Skeletal muscle satellite cell (primary cell): ENCODE results near the gene IGSF9.
A peak's percentile ranks its signal among the peaks of the same experiment; 100 is the strongest.

Experiments used
- H3K27me3 ChIP-seq: 2 replicates; pipeline ENCODE4 v1.7.0; 2013; ENCODE audit warnings: low read length; ENCODE audit not compliant: control insufficient read depth, insufficient read depth
- H3K36me3 ChIP-seq: 2 replicates; pipeline ENCODE4 v1.7.0; 2013; ENCODE audit warnings: mild to moderate bottlenecking, control low read depth, low read length; ENCODE audit not compliant: insufficient read depth
- H3K4me1 ChIP-seq: 2 replicates; pipeline ENCODE4 v1.7.0; 2013; ENCODE audit warnings: low read length; ENCODE audit not compliant: control insufficient read depth, insufficient read depth
- H3K4me2 ChIP-seq: 2 replicates; pipeline ENCODE4 v1.7.0; 2013; ENCODE audit warnings: mild to moderate bottlenecking, low read length
- H3K4me3 ChIP-seq: 2 replicates; pipeline ENCODE4 v1.7.0; 2013; ENCODE audit warnings: low read length
- H3K9ac ChIP-seq: 2 replicates; pipeline ENCODE4 v1.7.0; 2013; ENCODE audit warnings: mild to moderate bottlenecking, low read depth, low read length, moderate library complexity
- H3K9me3 ChIP-seq: replicated peaks from 2 replicates; pipeline ENCODE4 v1.7.0; 2013; ENCODE audit warnings: mild to moderate bottlenecking, control low read depth, low read length

Gene IGSF9

GRCh38 chr1:159953536-159954515 lies 8.4 kb upstream of the IGSF9 start, which contains the start of gene SLAMF9:
SLAMF9 (minus strand) TSS chr1:159954237; CDS start chr1:159954137, 100 bp downstream.
- Histone ChIP-seq H3K4me2 (no peak within 1 kb of the TSS), H3K4me3 (no peak within 1 kb of the TSS), H3K4me1 (peaks cover 4% of the 10 kb centered on the region), H3K36me3 (no peaks in the 10 kb centered on the region), H3K9ac (no peak within 1 kb of the TSS), H3K27me3 (peaks cover 34% of the 10 kb centered on the region), H3K9me3 (no peaks in the 10 kb centered on the region)

- peaks cover 4% of the 10 kb centered on the region for H3K4me1 ChIP-seq
- H3K4me3 ChIP-seq: no peak overlapping the region
- peaks cover 34% of the 10 kb centered on the region for H3K27me3 ChIP-seq
- no peak overlapping the region for H3K9ac ChIP-seq
- no peaks in the 10 kb centered on the region for H3K9me3 ChIP-seq
- no peaks in the 10 kb centered on the region for H3K36me3 ChIP-seq
- no peak overlapping the region for H3K4me2 ChIP-seq
Observed at GRCh38 chr1:159952932-159953331, 7.5 kb upstream of the IGSF9 start.

DNA sequence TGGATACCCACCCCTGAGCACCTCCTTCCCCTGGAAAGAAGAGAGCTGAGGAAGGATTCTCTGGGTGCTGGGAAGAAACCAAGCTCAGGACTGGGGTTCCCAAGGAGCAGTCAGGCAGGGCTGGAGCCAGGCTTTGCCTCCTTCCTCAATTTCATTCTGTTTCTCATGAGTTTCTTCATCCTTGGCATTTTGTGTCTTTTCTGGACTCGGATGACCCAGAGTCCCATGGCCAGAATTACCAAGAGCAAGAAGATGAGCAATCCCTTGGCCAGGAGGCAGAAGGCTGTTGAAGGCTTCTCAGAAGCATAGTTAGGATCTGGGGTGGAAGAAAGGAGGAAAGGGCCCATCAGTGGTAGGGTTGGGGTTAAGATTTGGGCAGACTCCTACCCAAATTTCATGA lies 6.1 kb upstream of the IGSF9 start:
- Histone ChIP-seq H3K9me3 (no peaks in the 10 kb centered on the region), H3K9ac (no peak overlapping the region), H3K4me3 (no peak overlapping the region), H3K4me1 (peaks cover 4% of the 10 kb centered on the region), H3K36me3 (no peaks in the 10 kb centered on the region), H3K4me2 (no peak overlapping the region), H3K27me3 (peaks cover 38% of the 10 kb centered on the region)

- Histone ChIP-seq H3K9ac (no peak overlapping the region), H3K4me3 (no peak overlapping the region), H3K27me3 (peaks cover 43% of the 10 kb centered on the region), H3K4me2 (no peak overlapping the region), H3K36me3 (no peaks in the 10 kb centered on the region), H3K4me1 (peaks cover 4% of the 10 kb centered on the region), H3K9me3 (no peaks in the 10 kb centered on the region)
Observed at GRCh38 chr1:159951016-159951415, 5.6 kb upstream of the IGSF9 start.

DNA sequence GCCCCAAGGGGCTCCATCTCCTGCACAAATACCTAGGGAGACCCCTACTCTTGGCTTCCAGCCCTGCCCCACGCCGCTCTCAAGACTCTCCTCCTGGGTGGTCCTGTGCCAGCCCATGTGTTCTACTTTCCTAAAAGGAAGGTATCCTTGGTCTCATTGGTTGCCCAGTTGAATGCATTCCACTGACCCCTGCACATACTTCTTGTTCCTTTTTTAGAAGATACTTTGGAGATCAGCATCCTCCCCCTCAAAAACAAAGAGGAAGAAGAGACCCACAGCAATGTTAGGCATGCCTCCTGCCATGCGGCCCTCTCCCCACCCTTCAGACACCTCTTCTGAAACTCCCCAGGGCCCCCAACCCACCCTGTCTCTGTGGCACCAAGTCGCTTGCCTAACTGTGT lies 4.6 kb upstream of the IGSF9 start:
- Histone ChIP-seq H3K36me3 (no peaks in the 10 kb centered on the region), H3K27me3 (peaks cover 54% of the 10 kb centered on the region), H3K4me2 (no peak overlapping the region), H3K4me3 (no peak overlapping the region), H3K9me3 (no peaks in the 10 kb centered on the region), H3K9ac (no peak overlapping the region), H3K4me1 (peaks cover 12% of the 10 kb centered on the region)

GRCh38 chr1:159949123-159949522 lies 3.7 kb upstream of the IGSF9 start:
- H3K4me2 ChIP-seq: no peak overlapping the region
- H3K4me1 ChIP-seq: peaks cover 12% of the 10 kb centered on the region
- H3K36me3 ChIP-seq: no peaks in the 10 kb centered on the region
- H3K4me3 ChIP-seq: no peak overlapping the region
- peaks cover 62% of the 10 kb centered on the region for H3K27me3 ChIP-seq
- H3K9me3 ChIP-seq: no peaks in the 10 kb centered on the region
- H3K9ac ChIP-seq: no peak overlapping the region

- Histone ChIP-seq H3K4me1 (peaks cover 8% of the 10 kb centered on the region), H3K4me2 (no peak overlapping the region), H3K27me3 (peaks cover 66% of the 10 kb centered on the region), H3K9ac (no peak overlapping the region), H3K4me3 (no peak overlapping the region), H3K9me3 (no peaks in the 10 kb centered on the region), H3K36me3 (no peaks in the 10 kb centered on the region)
Observed at GRCh38 chr1:159947942-159948341, 2.5 kb upstream of the IGSF9 start.

GRCh38 chr1:159946242-159947187 lies 1.1 kb upstream of the IGSF9 start:
- H3K36me3 ChIP-seq: no peaks in the 10 kb centered on the region
- no peak overlapping the region for H3K9ac ChIP-seq
- H3K27me3 ChIP-seq: peaks cover 66% of the 10 kb centered on the region
- peak overlapping the region; percentile 91 for H3K4me2 ChIP-seq
- H3K9me3 ChIP-seq: no peaks in the 10 kb centered on the region
- H3K4me1 ChIP-seq: peaks cover 8% of the 10 kb centered on the region
- peak overlapping the region; percentile 70 for H3K4me3 ChIP-seq

- Histone ChIP-seq H3K9me3 (no peaks in the 10 kb centered on the region), H3K27me3 (peaks cover 67% of the 10 kb centered on the region), H3K4me2 (peak overlapping the region; percentile 91), H3K36me3 (no peaks in the 10 kb centered on the region), H3K9ac (no peak overlapping the region), H3K4me3 (peak overlapping the region; percentile 70), H3K4me1 (peaks cover 8% of the 10 kb centered on the region)
Observed at GRCh38 chr1:159944623-159945455, 574 bp downstream of the IGSF9 start.

DNA sequence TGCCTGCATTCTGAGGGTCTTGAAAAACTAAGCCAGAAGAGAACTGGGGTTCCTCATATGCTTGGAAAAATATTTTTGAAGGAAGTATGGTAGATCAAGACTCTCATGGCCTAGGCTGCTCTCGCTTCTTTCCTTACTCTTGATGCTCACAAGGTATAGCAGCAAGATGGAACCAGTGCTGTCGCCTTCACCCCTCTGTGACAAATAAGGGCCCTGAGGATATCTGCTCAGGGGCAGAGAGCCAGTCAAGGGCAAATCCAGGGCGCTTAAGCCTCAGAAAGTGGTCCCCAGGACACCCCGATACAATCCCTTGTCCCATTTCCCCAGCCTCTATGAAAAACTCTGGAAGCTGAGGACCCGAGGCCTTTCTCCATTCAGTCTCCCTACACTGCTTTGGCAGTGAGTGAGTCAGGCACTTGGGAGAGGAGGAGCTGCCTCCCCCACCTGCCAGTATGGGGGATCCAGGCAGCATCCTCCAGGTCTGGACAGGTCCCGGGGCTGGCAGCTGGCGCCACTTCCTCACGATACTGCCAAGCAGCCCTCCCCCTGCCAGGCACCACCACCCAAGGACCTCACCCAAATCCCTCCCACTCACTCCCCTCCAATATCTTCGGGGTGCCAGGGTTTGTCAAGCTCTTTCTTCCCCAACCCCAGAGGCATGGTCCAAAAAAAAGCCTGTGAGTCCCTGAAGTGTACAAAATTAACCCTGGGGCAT lies 1.3 kb downstream of the IGSF9 start:
- no peak overlapping the region for H3K4me2 ChIP-seq
- H3K4me1 ChIP-seq: peaks cover 8% of the 10 kb centered on the region
- H3K4me3 ChIP-seq: no peak overlapping the region
- no peaks in the 10 kb centered on the region for H3K9me3 ChIP-seq
- H3K9ac ChIP-seq: no peak overlapping the region
- no peaks in the 10 kb centered on the region for H3K36me3 ChIP-seq
- H3K27me3 ChIP-seq: peaks cover 66% of the 10 kb centered on the region
